Measurements from ENCODE around the gene C2orf92. TPM values are rescaled to one million over a fixed set of nuclear protein-coding genes. Genes with fewer than 3 reads are reported as not detected.

Gene C2orf92
- total and polyA plus RNA-seq, 2 donors (not counting 3 experiments of a cell fraction or from before 2014, with no cell fraction given), result 1.8 to 7.9 TPM

DNA sequence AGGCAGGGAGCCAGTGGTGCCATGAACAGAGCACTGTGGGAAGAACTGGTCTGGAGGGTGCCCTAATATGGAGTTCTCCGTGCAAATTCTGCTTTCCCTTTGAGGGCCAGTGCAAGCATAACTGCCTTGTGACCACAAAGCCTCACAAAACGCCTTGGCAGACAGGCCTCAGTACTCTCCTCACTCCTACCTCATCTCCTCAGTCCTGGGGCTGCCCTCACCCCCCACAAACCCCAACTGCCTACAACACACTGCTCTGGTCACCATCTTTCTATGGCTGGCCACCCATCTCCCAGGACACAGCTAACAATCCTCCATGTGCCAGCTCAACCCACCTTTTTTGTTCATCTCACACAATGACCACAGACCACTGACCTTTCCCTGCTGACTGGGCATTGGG, 14.7 kb upstream of the C2orf92 start:
- Histone ChIP-seq H3K4me3 (replicated peaks in 1 of 3; ENCODE audit: insufficient read depth in 1 of 3, low read depth in 1 of 3, low read length in 3 of 3) (no peak overlapping the region), H2AFZ (ENCODE audit: low read depth, low read length) (no peak overlapping the region), H3K79me2 (ENCODE audit: control insufficient read depth, insufficient read depth, low read length) (no peaks in the 10 kb centered on the region), H3K27ac (ENCODE audit: insufficient read depth, low read depth, low read length) (no peak overlapping the region), H4K20me1 (replicated peaks; ENCODE audit: control insufficient read depth, extremely low read depth, insufficient read depth, low read length) (no peaks in the 10 kb centered on the region), H3K4me1 (ENCODE audit: control insufficient read depth, extremely low read depth, insufficient read depth, low read length) (no peaks in the 10 kb centered on the region), H3K9me1 (replicated peaks; ENCODE audit: control insufficient read depth, extremely low read depth, insufficient read depth, low read length) (no peaks in the 10 kb centered on the region), H3K27me3 (ENCODE audit: control insufficient read depth in 2 of 2, insufficient read depth in 2 of 2, low read length in 2 of 2) (no peaks in the 10 kb centered on the region), H3K36me3 (ENCODE audit: control insufficient read depth in 2 of 2, extremely low read depth in 1 of 2, insufficient read depth in 2 of 2, low read length in 2 of 2) (peaks cover 0 to 20% of the 10 kb centered on the region in 2 experiments), H3K9ac (replicated peaks; ENCODE audit: extremely low read depth, insufficient read depth, low read length) (no peak overlapping the region), H3K9me3 (replicated peaks; ENCODE audit: control insufficient read depth, insufficient read depth, low read length) (no peaks in the 10 kb centered on the region), H3K4me2 (ENCODE audit: insufficient read depth, low read length) (no peak overlapping the region)
- dilution Hi-C loops (cut with MboI; ENCODE audit: extremely low pct_ligation_motif_present, low sequenced_read_pairs) (no loop called here), intact Hi-C loops (cut with micrococcal nuclease) (no loop called here)
- ChIA-PET CTCF (interaction anchor here (1.3 to 2.0 kb wide), 2 partner anchors 10 to 64 kb away, joined by 4 to 5 read pairs; partner anchors contain the start of gene ACTR1B), POLR2A (no interaction called here)
- BruUV-seq (replicated peaks), result no TSS peak
- FAIRE-seq, result no peak
- TF ChIP-seq, protein P1, sequence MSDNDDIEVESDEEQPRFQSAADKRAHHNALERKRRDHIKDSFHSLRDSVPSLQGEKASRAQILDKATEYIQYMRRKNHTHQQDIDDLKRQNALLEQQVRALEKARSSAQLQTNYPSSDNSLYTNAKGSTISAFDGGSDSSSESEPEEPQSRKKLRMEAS (IDR thresholded peaks at IDR 0.05; ENCODE audit: insufficient read depth, insufficient read length), result no peak
- TF ChIP-seq FOS (IDR thresholded peaks at IDR 0.05; ENCODE audit: borderline replicate concordance, insufficient read depth, low read length), result no peak
- TF ChIP-seq MYC (IDR thresholded peaks at IDR 0.05; ENCODE audit: low read depth, low read length), result no peak
- TF ChIP-seq, protein P2, sequence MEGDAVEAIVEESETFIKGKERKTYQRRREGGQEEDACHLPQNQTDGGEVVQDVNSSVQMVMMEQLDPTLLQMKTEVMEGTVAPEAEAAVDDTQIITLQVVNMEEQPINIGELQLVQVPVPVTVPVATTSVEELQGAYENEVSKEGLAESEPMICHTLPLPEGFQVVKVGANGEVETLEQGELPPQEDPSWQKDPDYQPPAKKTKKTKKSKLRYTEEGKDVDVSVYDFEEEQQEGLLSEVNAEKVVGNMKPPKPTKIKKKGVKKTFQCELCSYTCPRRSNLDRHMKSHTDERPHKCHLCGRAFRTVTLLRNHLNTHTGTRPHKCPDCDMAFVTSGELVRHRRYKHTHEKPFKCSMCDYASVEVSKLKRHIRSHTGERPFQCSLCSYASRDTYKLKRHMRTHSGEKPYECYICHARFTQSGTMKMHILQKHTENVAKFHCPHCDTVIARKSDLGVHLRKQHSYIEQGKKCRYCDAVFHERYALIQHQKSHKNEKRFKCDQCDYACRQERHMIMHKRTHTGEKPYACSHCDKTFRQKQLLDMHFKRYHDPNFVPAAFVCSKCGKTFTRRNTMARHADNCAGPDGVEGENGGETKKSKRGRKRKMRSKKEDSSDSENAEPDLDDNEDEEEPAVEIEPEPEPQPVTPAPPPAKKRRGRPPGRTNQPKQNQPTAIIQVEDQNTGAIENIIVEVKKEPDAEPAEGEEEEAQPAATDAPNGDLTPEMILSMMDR (IDR thresholded peaks at IDR 0.05; ENCODE audit: extremely low read depth in 1 of 2, insufficient read depth in 1 of 2, low read depth in 1 of 2, low read length in 2 of 2), result no peak
- TF ChIP-seq GATA2 (IDR thresholded peaks at IDR 0.05; ENCODE audit: insufficient read depth, insufficient read length, low read depth, low read length), result no peak
- no peak for TF ChIP-seq POLR2AphosphoS5 (IDR thresholded peaks at IDR 0.05; ENCODE audit: insufficient read depth, low read depth, low read length)
- TF ChIP-seq POLR2A (IDR thresholded peaks at IDR 0.05; ENCODE audit: low read depth, low read length), result no peak
- no peak for TF ChIP-seq EZH2 (IDR thresholded peaks at IDR 0.05; ENCODE audit: borderline replicate concordance, low read depth, low read length, severe bottlenecking)
- no peak for TF ChIP-seq JUN (IDR thresholded peaks at IDR 0.05; ENCODE audit: borderline replicate concordance, insufficient read depth, insufficient read length, low read depth)
- DNase-seq (ENCODE audit: low read depth, low spot score), result no peak

All from endothelial cell of umbilical vein (primary cell).